Common myeloid progenitor, CD34-positive (primary cell): ENCODE measurements around the gene TRIM7.
A peak's percentile ranks its signal among the peaks of the same experiment; 100 is the strongest.

Experiments
- CTCF ChIA-PET: fragments of 350-600 bp; sonication (Branson Sonifier 250); formaldehyde crosslinking; loops from one replicate; lab custom pipeline; 2021; ENCODE audit warnings: antibody characterized with exemption; lab: Charles Lee
- POLR2A ChIA-PET: fragments of 350-600 bp; sonication (Branson Sonifier 250); formaldehyde crosslinking; loops from one replicate; lab custom pipeline; 2021; ENCODE audit warnings: antibody characterized with exemption; lab: Charles Lee
- DNase-seq, 3 donors: peaks; one replicate each; pipeline versions ENCODE4 v3.0.0 to v3.0.0-alpha.2; 2013
- H3K27ac ChIP-seq, 2 experiments: 1 replicate in 1 of 2; 2 replicates in 1 of 2; pipeline ENCODE4 v1.7.0; 2013; ENCODE audit warnings: inconsistent platforms in 2 of 2, low read length in 2 of 2, mild to moderate bottlenecking in 2 of 2, low read depth in 1 of 2, moderate library complexity in 1 of 2; ENCODE audit not compliant: severe bottlenecking in 2 of 2, insufficient read depth in 1 of 2, poor library complexity in 1 of 2
- H3K27me3 ChIP-seq, 5 experiments: replicated peaks in 2 of 5; 1 replicate in 3 of 5; 2 replicates in 2 of 5; pipeline versions ENCODE4 v1.6.1 to v1.7.0; 2013; ENCODE audit warnings: low read length in 4 of 5, mild to moderate bottlenecking in 2 of 5, moderate library complexity in 2 of 5, inconsistent platforms in 1 of 5; ENCODE audit not compliant: insufficient read depth in 5 of 5, control insufficient read depth in 4 of 5
- H3K36me3 ChIP-seq, 4 experiments: 1 replicate in 2 of 4; 2 replicates in 2 of 4; pipeline versions ENCODE4 v1.6.1 to v1.7.0; 2013; ENCODE audit warnings: low read length in 3 of 4, control low read depth in 1 of 4, mild to moderate bottlenecking in 1 of 4; ENCODE audit not compliant: control insufficient read depth in 4 of 4, insufficient read depth in 4 of 4
- H3K4me1 ChIP-seq, 4 experiments: 1 replicate in 3 of 4; 2 replicates in 1 of 4; pipeline versions ENCODE4 v1.6.1 to v1.7.1; 2013; ENCODE audit warnings: low read length in 3 of 4, mild to moderate bottlenecking in 3 of 4, control low read depth in 1 of 4, inconsistent platforms in 1 of 4, moderate library complexity in 1 of 4; ENCODE audit not compliant: control insufficient read depth in 4 of 4, insufficient read depth in 4 of 4; ENCODE audit errors: control extremely low read depth in 1 of 4
- H3K4me3 ChIP-seq, 7 experiments: 1 replicate in 4 of 7; 2 replicates in 3 of 7; pipeline versions ENCODE4 v1.5.1 to v1.7.0; 2013; ENCODE audit warnings: mild to moderate bottlenecking in 7 of 7, low read length in 6 of 7, moderate library complexity in 6 of 7, inconsistent platforms in 2 of 7, low read depth in 2 of 7, control low read depth in 1 of 7; ENCODE audit not compliant: insufficient read depth in 4 of 7, control insufficient read depth in 1 of 7; ENCODE audit errors: extremely low read depth in 1 of 7
- H3K9me3 ChIP-seq, 5 experiments: 1 replicate in 4 of 5; 2 replicates in 1 of 5; pipeline versions ENCODE4 v1.6.1 to v1.7.1; 2013; ENCODE audit warnings: low read length in 4 of 5, mild to moderate bottlenecking in 2 of 5, inconsistent platforms in 1 of 5, low read depth in 1 of 5, moderate library complexity in 1 of 5; ENCODE audit not compliant: control insufficient read depth in 4 of 5, insufficient read depth in 2 of 5; ENCODE audit errors: control extremely low read depth in 1 of 5
- WGBS: methylation state at CpG from one replicate; pipeline ENCODE4 v1.1.5; 2013; ENCODE audit not compliant: insufficient coverage; 5-methylcytosine and 5-hydroxymethylcytosine counted together

The TRIM7 gene

DNA sequence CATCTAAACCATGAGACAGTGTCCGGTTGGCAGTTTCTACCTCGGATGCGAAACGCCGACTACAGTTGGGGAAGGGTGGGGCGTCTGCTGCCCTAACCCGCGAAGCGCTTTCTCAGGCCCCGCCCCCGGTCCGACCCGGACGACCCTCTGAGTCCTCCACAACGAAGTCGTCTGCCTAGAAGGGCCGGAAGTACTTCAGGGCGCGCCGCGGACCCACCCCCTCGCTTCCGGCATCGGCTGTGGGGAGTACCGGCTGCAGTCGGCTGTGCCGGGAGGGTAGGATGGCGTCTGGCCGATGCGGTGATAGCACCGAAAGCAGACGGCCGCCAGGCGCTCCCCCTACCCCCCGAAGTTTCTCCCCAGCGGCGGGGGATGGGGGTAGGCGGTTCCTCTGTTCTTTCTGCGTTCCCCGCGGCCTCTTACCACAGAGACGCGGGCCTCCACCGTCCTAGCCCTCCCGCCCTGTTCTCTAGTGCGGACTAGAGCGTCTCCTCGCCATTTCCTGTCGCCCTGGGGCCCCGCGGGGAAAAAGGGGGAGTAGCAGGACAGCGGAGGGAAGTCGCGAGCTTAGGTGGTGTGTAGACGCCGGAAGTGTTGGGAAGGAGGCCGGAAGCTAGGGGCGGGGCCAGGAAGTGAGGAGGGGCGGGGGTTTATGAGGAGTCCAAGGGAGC is 18.2 kb upstream of the TRIM7 start, which contains the start of gene TRIM41:
Gene TRIM41, plus strand, starts transcription at position 224 of the 671 bp plus-strand sequence. CDS start 719 bp downstream, outside the sequence.
- Histone ChIP-seq H3K27ac (peak within 1 kb of the TSS; percentile 90 to 93), H3K27me3 (no peaks in the 10 kb centered on the region), H3K4me1 (peaks cover 3 to 39% (median 24%) of the 10 kb centered on the region in 4 experiments), H3K4me3 (peak within 1 kb of the TSS; percentile 70 to 95 (median 89)), H3K36me3 (peaks cover 0 to 8% (median 4%) of the 10 kb centered on the region in 4 experiments), H3K9me3 (no peaks in the 10 kb centered on the region)
- POLR2A ChIA-PET = interaction anchor here (0.6 to 3.3 kb wide), 6 partner anchors 16 to 39 kb away, joined by 3 to 27 read pairs (median 6); partner anchors contain the start of genes RACK1 and TRIM52
- 0% methylated on average over 55 of the region's 59 CpGs for WGBS
- peak; percentile 99 for DNase-seq
- CTCF ChIA-PET = interaction anchor here (0.6 to 2.5 kb wide), 8 partner anchors 11 to 39 kb away, joined by 3 to 10 read pairs (median 6); no protein-coding TSS in a partner anchor

DNA sequence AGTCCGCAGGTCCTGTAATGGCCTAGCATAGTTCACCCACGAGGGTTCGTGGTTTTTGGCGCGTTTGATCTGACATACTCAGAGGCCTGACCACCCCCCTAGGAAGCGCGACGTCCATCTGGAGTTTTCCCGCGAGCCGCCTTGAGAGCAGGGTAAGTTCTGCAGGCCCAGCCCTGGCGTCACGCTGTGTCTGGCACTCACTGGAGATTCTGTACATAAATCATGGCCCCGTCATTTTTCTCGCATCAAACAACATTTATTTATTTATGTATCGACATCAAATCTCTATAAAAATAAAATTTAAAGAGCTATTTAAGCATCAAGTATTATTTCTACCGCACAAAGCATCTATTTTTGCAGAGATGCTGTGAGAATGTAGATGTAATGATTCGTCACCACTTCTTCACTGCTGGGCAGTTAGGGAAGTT is 17.6 kb upstream of the TRIM7 start:
- ChIA-PET POLR2A (interaction anchor here (0.7 to 3.3 kb wide), 8 partner anchors 15 to 39 kb away, joined by 3 to 27 read pairs (median 6); partner anchors contain the start of genes RACK1 and TRIM52), CTCF (interaction anchor here (1.0 to 2.5 kb wide), 7 partner anchors 8 to 38 kb away, joined by 3 to 10 read pairs (median 5); no protein-coding TSS in a partner anchor)
- 2% methylated on average over 12 of the region's 18 CpGs for WGBS
- peak in 2 of 3 donors; percentile 85 to 88 for DNase-seq
- H3K27ac ChIP-seq = peak overlapping the region; percentile 90 to 93
- no peaks in the 10 kb centered on the region for H3K27me3 ChIP-seq
- no peaks in the 10 kb centered on the region for H3K9me3 ChIP-seq
- peak overlapping the region; percentile 70 to 95 (median 89) for H3K4me3 ChIP-seq
- peaks cover 0 to 6% (median 3%) of the 10 kb centered on the region in 4 experiments for H3K36me3 ChIP-seq
- H3K4me1 ChIP-seq = peaks cover 3 to 43% (median 26%) of the 10 kb centered on the region in 4 experiments

DNA sequence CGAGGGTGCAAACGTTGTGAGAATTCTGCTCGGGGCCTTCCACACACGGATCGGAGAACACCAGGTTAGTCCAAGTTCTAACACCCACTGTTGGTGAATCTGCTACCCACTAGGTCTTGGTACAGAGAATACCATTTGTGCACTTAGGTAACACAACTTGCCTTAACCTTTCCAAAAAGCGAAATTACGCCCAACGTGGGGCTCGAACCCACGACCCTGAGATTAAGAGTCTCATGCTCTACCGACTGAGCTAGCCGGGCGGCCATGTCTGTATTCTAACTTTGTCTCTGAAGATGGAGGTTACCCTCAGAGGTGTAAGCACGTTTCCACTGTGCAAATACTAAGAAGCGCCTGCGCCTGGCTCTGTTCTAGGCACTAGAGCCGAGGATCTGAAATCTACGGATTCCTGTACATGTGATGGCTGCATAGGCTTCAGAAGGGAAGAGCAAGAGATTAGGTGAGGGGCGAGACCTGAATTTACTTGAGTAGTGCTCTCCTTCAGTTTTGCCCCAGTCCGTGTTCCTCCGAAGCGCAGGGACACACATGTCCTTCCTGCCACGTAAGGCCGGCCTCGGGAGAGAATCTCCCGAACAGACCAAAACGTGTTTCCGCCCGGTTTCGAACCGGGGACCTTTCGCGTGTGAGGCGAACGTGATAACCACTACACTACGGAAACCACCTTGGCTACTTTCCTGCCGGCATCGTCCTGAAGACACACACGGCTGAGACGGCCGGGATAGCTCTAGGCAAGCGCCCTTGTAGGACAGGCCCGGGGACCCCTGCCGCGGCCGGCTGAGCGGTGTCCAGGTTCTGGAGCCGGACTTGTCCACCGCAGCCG is 17.0 kb upstream of the TRIM7 start:
- CTCF ChIA-PET = interaction anchor here (0.6 to 2.5 kb wide), 8 partner anchors 9 to 37 kb away, joined by 3 to 10 read pairs (median 4); no protein-coding TSS in a partner anchor
- H3K27me3 ChIP-seq = no peaks in the 10 kb centered on the region
- POLR2A ChIA-PET = interaction anchor here (0.6 to 3.3 kb wide), 9 partner anchors 15 to 1106 kb away, joined by 3 to 27 read pairs (median 5); partner anchors contain the start of genes RACK1 and TRIM52
- peaks cover 0 to 2% (median under 1%) of the 10 kb centered on the region in 4 experiments for H3K36me3 ChIP-seq
- DNase-seq = peak; percentile 94 to 97 (median 96)
- peaks cover 3 to 49% (median 32%) of the 10 kb centered on the region in 4 experiments for H3K4me1 ChIP-seq
- no peaks in the 10 kb centered on the region for H3K9me3 ChIP-seq
- 10% methylated on average over 48 of the region's 50 CpGs for WGBS
- peak overlapping the region; percentile 90 to 93 for H3K27ac ChIP-seq
- H3K4me3 ChIP-seq = peak overlapping the region; percentile 38 to 95 (median 85)

DNA sequence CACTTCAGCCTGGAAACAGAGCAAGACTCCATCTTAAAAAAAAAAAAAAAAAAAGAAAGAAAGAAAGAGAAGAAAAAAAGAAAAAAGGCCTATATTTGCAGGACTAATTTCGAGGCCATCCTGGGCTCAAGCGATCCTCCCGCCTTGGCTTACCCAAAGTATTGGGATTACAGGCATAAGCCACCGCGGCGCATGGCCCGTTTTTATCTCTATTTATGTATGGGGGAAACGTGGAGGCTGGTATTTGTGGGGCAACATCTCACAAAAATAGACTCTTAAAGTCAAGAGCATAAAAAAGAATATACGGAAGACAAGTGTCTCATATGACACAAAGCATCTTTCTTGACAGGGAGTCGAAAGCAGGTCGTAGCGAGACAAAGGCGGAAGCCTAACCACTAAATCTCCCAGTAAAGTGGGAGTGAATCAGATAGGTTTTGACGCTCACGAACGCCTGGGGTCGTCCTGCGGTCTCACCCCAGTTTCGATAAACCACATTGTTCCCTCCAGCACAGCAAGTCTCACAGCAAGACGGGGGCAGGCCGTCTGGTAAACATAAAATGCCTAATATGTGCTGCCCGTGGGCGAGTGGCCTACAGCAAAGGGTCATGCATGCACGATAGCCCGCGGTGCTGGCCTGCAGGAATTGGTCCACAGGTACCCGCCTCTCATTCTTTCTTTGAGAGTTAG is 16.3 kb upstream of the TRIM7 start:
- DNase-seq = no peak
- peaks cover 0 to 2% (median 0%) of the 10 kb centered on the region in 4 experiments for H3K36me3 ChIP-seq
- ChIA-PET CTCF (interaction anchor here (1.1 to 2.5 kb wide), 7 partner anchors 10 to 37 kb away, joined by 3 to 10 read pairs (median 5); no protein-coding TSS in a partner anchor), POLR2A (interaction anchor here (1.3 to 3.3 kb wide), 3 partner anchors 14 to 30 kb away, joined by 6 to 27 read pairs (median 8); partner anchors contain the start of gene RACK1)
- H3K9me3 ChIP-seq = no peaks in the 10 kb centered on the region
- peak overlapping the region in 1 of 2 experiments; percentile 93 for H3K27ac ChIP-seq
- WGBS = 83% methylated on average over 25 of the region's 27 CpGs
- H3K4me3 ChIP-seq = peak overlapping the region in 3 of 7 experiments; percentile 85 to 95 (median 89)
- peaks cover 6 to 55% (median 36%) of the 10 kb centered on the region in 4 experiments for H3K4me1 ChIP-seq
- H3K27me3 ChIP-seq = peaks cover 0 to 3% (median 0%) of the 10 kb centered on the region in 5 experiments

DNA sequence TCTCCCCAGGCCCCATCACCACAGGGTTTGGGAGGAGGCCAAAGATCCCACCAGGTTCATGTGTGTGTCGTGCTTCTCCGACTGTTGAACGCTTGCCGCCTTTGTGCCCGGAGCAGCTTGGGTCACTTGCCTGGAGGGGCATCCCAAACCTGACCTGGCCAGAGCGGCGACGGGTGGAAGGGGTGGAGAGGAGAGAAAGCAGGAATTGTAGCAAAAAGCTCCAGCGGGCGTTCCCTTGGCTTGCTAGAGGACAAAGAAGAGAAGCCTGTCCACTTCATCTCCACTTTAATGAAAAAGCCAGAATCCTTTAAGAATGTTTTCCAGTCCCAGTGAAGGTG is 15.2 kb upstream of the TRIM7 start:
- DNase-seq = no peak
- peaks cover 0 to 1% (median 0%) of the 10 kb centered on the region in 4 experiments for H3K36me3 ChIP-seq
- CTCF ChIA-PET = interaction anchor here (1.1 kb wide), 1 partner anchor 12 kb away, joined by 4 read pairs; no protein-coding TSS in a partner anchor
- POLR2A ChIA-PET = no interaction called here
- peaks cover 7 to 53% (median 36%) of the 10 kb centered on the region in 4 experiments for H3K4me1 ChIP-seq
- no peak overlapping the region for H3K4me3 ChIP-seq
- no peak overlapping the region for H3K27ac ChIP-seq
- WGBS = 99% methylated on average over 8 of the region's 10 CpGs
- H3K27me3 ChIP-seq = peaks cover 0 to 3% (median 0%) of the 10 kb centered on the region in 5 experiments
- no peaks in the 10 kb centered on the region for H3K9me3 ChIP-seq
